ENCODE measurements around the gene CCAR1. TPM values are rescaled to one million over a fixed set of nuclear protein-coding genes. Genes with fewer than 3 reads are reported as not detected.

CCAR1 gene
- total and polyA plus RNA-seq, 2 donors (not counting 1 experiment from before 2014, with no cell fraction given): 26.3 to 101 TPM

DNA sequence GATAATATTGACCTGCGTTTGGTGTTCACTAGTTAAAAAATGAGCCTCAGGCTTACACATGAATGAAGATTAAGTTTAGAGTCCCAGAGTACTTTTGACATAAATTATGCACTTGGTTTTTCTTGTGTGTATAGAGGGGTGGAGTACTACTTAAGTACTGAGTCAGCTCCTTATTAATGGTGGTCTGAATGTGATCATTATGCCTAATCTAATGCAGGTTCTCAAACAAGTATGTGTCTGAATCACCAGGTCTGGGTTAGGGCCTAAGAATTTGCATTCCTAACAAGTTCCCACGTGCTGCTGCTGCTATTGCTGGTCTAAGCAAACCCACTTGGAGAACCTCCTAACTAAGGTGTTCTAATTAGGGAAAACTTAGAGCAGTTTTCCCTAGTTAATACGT is 75.6 kb downstream of the CCAR1 start:
- POLR2A ChIA-PET: no interaction called here
- H3K9me3 Mint-ChIP-seq (ENCODE audit: insufficient read depth): no peaks in the 10 kb centered on the region
- no peak for DNase-seq

DNA sequence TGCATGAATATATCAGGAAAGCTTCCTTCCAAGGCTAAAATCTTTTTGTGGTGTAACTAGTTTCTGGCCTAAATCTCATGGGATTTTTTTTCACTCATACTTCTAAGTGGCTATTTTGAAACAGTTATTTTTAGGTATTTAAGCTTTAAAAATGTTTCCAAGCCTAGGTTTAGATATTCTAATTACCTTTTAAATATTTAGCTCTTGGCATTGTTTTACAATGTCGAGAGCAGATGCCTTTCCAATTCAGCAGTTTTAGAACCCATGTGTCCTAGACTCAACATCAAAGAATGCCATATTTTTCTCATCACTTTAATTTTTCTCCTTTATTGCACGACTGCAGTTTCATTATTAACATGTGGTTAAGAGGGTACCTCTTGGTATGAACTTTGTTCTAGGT is 79.2 kb downstream of the CCAR1 start:
- ATAC-seq (ENCODE audit: low read depth) (no peak), DNase-seq (no peak)
- Mint-ChIP-seq H3K4me1 (no peaks in the 10 kb centered on the region), H3K4me3 (no peak overlapping the region), H3K9me3 (ENCODE audit: insufficient read depth) (no peaks in the 10 kb centered on the region), H3K27me3 (no peaks in the 10 kb centered on the region), H3K27ac (no peak overlapping the region)
- Histone ChIP-seq H4K20me1 (ENCODE audit: control insufficient read depth, insufficient read depth, low read length, poor library complexity, severe bottlenecking) (no peaks in the 10 kb centered on the region), H3K4me1 (ENCODE audit: control insufficient read depth in 2 of 2, insufficient read depth in 2 of 2, low read length in 2 of 2) (no peaks in the 10 kb centered on the region), H3K4me3 (ENCODE audit: control extremely low read depth in 1 of 5, extremely low read depth in 1 of 5, insufficient read depth in 1 of 5, low read depth in 2 of 5, low read length in 4 of 5) (no peak overlapping the region), H3K27me3 (replicated peaks in 1 of 4; ENCODE audit: control extremely low read depth in 1 of 4, control insufficient read depth in 3 of 4, insufficient read depth in 4 of 4, low read length in 3 of 4) (no peaks in the 10 kb centered on the region), H3K9me3 (ENCODE audit: control extremely low read depth in 1 of 3, control insufficient read depth in 2 of 3, insufficient read depth in 1 of 3, low read length in 2 of 3) (no peaks in the 10 kb centered on the region), H3K4me2 (replicated peaks; ENCODE audit: low read depth, low read length, poor library complexity, severe bottlenecking) (no peak overlapping the region), H3K27ac (ENCODE audit: low read length in 2 of 2) (no peak overlapping the region), H3K9ac (ENCODE audit: low read length) (no peak overlapping the region), H2AFZ (ENCODE audit: insufficient read depth, low read depth, low read length, poor library complexity, severe bottlenecking) (no peak overlapping the region), H3K79me2 (ENCODE audit: control insufficient read depth, insufficient read depth, low read length) (no peaks in the 10 kb centered on the region), H3K36me3 (replicated peaks in 1 of 2; ENCODE audit: control extremely low read depth in 1 of 2, control insufficient read depth in 1 of 2, extremely low read depth in 1 of 2, insufficient read depth in 2 of 2, low read length in 1 of 2) (peaks cover 3 to 10% of the 10 kb centered on the region in 2 experiments)
- no CpG with 5 or more reads among the region's 2 CpGs for WGBS (ENCODE audit: insufficient coverage)
- POLR2A ChIA-PET: interaction anchor here (0.6 kb wide), 1 partner anchor 386 kb away, joined by 6 read pairs; no protein-coding TSS in a partner anchor
- intact Hi-C loops (cut with micrococcal nuclease): no loop called here
- CTCF ChIA-PET: no interaction called here
- TF ChIP-seq, protein P1, sequence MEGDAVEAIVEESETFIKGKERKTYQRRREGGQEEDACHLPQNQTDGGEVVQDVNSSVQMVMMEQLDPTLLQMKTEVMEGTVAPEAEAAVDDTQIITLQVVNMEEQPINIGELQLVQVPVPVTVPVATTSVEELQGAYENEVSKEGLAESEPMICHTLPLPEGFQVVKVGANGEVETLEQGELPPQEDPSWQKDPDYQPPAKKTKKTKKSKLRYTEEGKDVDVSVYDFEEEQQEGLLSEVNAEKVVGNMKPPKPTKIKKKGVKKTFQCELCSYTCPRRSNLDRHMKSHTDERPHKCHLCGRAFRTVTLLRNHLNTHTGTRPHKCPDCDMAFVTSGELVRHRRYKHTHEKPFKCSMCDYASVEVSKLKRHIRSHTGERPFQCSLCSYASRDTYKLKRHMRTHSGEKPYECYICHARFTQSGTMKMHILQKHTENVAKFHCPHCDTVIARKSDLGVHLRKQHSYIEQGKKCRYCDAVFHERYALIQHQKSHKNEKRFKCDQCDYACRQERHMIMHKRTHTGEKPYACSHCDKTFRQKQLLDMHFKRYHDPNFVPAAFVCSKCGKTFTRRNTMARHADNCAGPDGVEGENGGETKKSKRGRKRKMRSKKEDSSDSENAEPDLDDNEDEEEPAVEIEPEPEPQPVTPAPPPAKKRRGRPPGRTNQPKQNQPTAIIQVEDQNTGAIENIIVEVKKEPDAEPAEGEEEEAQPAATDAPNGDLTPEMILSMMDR (IDR thresholded peaks at IDR 0.05): no peak

More for the DNA sequence above, 75.6 kb downstream of the CCAR1 start:
- H3K36me3 ChIP-seq (replicated peaks in 1 of 2; ENCODE audit: control extremely low read depth in 1 of 2, control insufficient read depth in 1 of 2, extremely low read depth in 1 of 2, insufficient read depth in 2 of 2, low read length in 1 of 2): peaks cover 5 to 23% of the 10 kb centered on the region in 2 experiments
- H3K9me3 ChIP-seq (ENCODE audit: control extremely low read depth in 1 of 3, control insufficient read depth in 2 of 3, insufficient read depth in 1 of 3, low read length in 2 of 3): no peaks in the 10 kb centered on the region
- no peaks in the 10 kb centered on the region for H3K79me2 ChIP-seq (ENCODE audit: control insufficient read depth, insufficient read depth, low read length)
- TF ChIP-seq, protein P1 (IDR thresholded peaks at IDR 0.05): no peak
- TF ChIP-seq EZH2 (IDR thresholded peaks at IDR 0.05; ENCODE audit: borderline replicate concordance, insufficient read depth, low read depth, low read length, poor library complexity, severe bottlenecking): no peak
- no peaks in the 10 kb centered on the region for H3K4me1 ChIP-seq (ENCODE audit: control insufficient read depth in 2 of 2, insufficient read depth in 2 of 2, low read length in 2 of 2)
- no peaks in the 10 kb centered on the region for H3K27me3 Mint-ChIP-seq
- H2AFZ ChIP-seq (ENCODE audit: insufficient read depth, low read depth, low read length, poor library complexity, severe bottlenecking): no peak overlapping the region
- no peak overlapping the region for H3K4me2 ChIP-seq (replicated peaks; ENCODE audit: low read depth, low read length, poor library complexity, severe bottlenecking)
- H3K9ac ChIP-seq (ENCODE audit: low read length): no peak overlapping the region
- H3K4me3 Mint-ChIP-seq: no peak overlapping the region
- no peaks in the 10 kb centered on the region for H3K27me3 ChIP-seq (replicated peaks in 1 of 4; ENCODE audit: control extremely low read depth in 1 of 4, control insufficient read depth in 3 of 4, insufficient read depth in 4 of 4, low read length in 3 of 4)
- H3K4me3 ChIP-seq (ENCODE audit: control extremely low read depth in 1 of 5, extremely low read depth in 1 of 5, insufficient read depth in 1 of 5, low read depth in 2 of 5, low read length in 4 of 5): no peak overlapping the region
- no peak overlapping the region for H3K27ac ChIP-seq (ENCODE audit: low read length in 2 of 2)
- no peak overlapping the region for H3K27ac Mint-ChIP-seq
- CTCF ChIA-PET: no interaction called here
- WGBS (ENCODE audit: insufficient coverage): 100% methylated on average over 1 of the region's 3 CpGs
- no peaks in the 10 kb centered on the region for H4K20me1 ChIP-seq (ENCODE audit: control insufficient read depth, insufficient read depth, low read length, poor library complexity, severe bottlenecking)
- intact Hi-C loops (cut with micrococcal nuclease): no loop called here
- H3K4me1 Mint-ChIP-seq: no peaks in the 10 kb centered on the region
- no peak for ATAC-seq (ENCODE audit: low read depth)
